ENCODE measurements around the gene TLR8. TPM values are rescaled to one million over a fixed set of nuclear protein-coding genes. Genes with fewer than 3 reads are reported as not detected.

The TLR8 gene
- total and polyA plus RNA-seq, 2 experiments from 2014 or later, result not detected

DNA sequence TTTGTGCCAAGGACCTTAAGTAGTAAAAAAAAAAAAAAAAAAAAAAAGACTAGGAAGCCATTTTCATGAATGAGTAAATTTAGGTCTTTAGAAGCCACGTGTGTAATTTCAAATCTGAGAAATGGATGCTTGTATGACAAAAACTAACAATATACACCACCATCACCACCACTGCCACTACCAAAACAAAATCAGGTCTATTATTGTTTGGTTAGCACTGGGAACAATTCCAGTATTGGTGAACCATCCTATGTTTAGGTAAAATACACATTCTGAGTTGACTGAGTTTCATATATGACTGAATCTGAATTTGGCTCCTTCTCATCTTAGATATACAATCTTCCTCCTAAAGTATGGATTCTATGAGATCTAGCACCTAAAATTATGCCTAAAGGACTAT is 59.7 kb downstream of the TLR8 start:
- Mint-ChIP-seq H3K9me3 (peaks cover 35% of the 10 kb centered on the region), H3K27ac (no peak overlapping the region), H3K36me3 (ENCODE audit: low read depth) (peaks cover 33% of the 10 kb centered on the region; the same call in 2 of the 3 replicates), H3K4me3 (no peak overlapping the region), H3K4me1 (peaks cover 13% of the 10 kb centered on the region), H3K27me3 (ENCODE audit: insufficient read depth, low read depth, poor library complexity) (peaks cover 4% of the 10 kb centered on the region)
- Histone ChIP-seq H2AFZ (no peak overlapping the region), H3K9me2 (ENCODE audit: insufficient read depth) (no peaks in the 10 kb centered on the region), H3K27me3 (ENCODE audit: insufficient read depth) (no peaks in the 10 kb centered on the region), H3K4me1 (ENCODE audit: insufficient read depth) (no peaks in the 10 kb centered on the region), H3K79me2 (replicated peaks; ENCODE audit: insufficient read depth) (no peaks in the 10 kb centered on the region), H3K36me3 (ENCODE audit: insufficient read depth) (no peaks in the 10 kb centered on the region), H3F3A (replicated peaks; ENCODE audit: low read depth) (no peaks in the 10 kb centered on the region), H4K20me1 (replicated peaks; ENCODE audit: insufficient read depth) (no peaks in the 10 kb centered on the region), H3K4me2 (no peak overlapping the region), H3K4me3 (no peak overlapping the region), H3K27ac (ENCODE audit: low read depth) (no peak overlapping the region)
- TF ChIP-seq STAT1 (IDR thresholded peaks at IDR 0.05; ENCODE audit: unreplicated experiment), result no peak
- TF ChIP-seq ZNF331 (CRISPR knock-in tag; IDR thresholded peaks at IDR 0.05; ENCODE audit: low read depth), result no peak
- TF ChIP-seq EZH2 (IDR thresholded peaks at IDR 0.05; ENCODE audit: low read depth, unreplicated experiment), result no peak
- TF ChIP-seq POLR2AphosphoS5 (IDR thresholded peaks at IDR 0.05; ENCODE audit: low read depth), result no peak
- no peak for TF ChIP-seq JUNB (IDR thresholded peaks at IDR 0.05; ENCODE audit: unreplicated experiment)
- TF ChIP-seq ZNF114 (CRISPR knock-in tag; IDR thresholded peaks at IDR 0.05), result no peak
- TF ChIP-seq EZH2phosphoT487 (IDR thresholded peaks at IDR 0.05; ENCODE audit: unreplicated experiment), result no peak
- no peak for TF ChIP-seq CREB1 (CRISPR knock-in tag; IDR thresholded peaks at IDR 0.05; ENCODE audit: low read depth)
- TF ChIP-seq, protein P1, sequence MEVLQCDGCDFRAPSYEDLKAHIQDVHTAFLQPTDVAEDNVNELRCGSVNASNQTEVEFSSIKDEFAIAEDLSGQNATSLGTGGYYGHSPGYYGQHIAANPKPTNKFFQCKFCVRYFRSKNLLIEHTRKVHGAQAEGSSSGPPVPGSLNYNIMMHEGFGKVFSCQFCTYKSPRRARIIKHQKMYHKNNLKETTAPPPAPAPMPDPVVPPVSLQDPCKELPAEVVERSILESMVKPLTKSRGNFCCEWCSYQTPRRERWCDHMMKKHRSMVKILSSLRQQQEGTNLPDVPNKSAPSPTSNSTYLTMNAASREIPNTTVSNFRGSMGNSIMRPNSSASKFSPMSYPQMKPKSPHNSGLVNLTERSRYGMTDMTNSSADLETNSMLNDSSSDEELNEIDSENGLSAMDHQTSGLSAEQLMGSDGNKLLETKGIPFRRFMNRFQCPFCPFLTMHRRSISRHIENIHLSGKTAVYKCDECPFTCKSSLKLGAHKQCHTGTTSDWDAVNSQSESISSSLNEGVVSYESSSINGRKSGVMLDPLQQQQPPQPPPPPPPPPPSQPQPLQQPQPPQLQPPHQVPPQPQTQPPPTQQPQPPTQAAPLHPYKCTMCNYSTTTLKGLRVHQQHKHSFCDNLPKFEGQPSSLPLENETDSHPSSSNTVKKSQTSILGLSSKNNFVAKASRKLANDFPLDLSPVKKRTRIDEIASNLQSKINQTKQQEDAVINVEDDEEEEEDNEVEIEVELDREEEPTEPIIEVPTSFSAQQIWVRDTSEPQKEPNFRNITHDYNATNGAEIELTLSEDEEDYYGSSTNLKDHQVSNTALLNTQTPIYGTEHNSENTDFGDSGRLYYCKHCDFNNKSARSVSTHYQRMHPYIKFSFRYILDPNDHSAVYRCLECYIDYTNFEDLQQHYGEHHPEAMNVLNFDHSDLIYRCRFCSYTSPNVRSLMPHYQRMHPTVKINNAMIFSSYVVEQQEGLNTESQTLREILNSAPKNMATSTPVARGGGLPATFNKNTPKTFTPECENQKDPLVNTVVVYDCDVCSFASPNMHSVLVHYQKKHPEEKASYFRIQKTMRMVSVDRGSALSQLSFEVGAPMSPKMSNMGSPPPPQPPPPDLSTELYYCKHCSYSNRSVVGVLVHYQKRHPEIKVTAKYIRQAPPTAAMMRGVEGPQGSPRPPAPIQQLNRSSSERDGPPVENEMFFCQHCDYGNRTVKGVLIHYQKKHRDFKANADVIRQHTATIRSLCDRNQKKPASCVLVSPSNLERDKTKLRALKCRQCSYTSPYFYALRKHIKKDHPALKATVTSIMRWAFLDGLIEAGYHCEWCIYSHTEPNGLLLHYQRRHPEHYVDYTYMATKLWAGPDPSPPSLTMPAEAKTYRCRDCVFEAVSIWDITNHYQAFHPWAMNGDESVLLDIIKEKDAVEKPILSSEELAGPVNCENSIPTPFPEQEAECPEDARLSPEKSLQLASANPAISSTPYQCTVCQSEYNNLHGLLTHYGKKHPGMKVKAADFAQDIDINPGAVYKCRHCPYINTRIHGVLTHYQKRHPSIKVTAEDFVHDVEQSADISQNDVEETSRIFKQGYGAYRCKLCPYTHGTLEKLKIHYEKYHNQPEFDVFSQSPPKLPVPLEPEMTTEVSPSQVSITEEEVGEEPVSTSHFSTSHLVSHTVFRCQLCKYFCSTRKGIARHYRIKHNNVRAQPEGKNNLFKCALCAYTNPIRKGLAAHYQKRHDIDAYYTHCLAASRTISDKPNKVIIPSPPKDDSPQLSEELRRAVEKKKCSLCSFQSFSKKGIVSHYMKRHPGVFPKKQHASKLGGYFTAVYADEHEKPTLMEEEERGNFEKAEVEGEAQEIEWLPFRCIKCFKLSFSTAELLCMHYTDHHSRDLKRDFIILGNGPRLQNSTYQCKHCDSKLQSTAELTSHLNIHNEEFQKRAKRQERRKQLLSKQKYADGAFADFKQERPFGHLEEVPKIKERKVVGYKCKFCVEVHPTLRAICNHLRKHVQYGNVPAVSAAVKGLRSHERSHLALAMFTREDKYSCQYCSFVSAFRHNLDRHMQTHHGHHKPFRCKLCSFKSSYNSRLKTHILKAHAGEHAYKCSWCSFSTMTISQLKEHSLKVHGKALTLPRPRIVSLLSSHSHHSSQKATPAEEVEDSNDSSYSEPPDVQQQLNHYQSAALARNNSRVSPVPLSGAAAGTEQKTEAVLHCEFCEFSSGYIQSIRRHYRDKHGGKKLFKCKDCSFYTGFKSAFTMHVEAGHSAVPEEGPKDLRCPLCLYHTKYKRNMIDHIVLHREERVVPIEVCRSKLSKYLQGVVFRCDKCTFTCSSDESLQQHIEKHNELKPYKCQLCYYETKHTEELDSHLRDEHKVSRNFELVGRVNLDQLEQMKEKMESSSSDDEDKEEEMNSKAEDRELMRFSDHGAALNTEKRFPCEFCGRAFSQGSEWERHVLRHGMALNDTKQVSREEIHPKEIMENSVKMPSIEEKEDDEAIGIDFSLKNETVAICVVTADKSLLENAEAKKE (CRISPR knock-in tag; IDR thresholded peaks at IDR 0.05), result no peak
- no peak for ATAC-seq
- DNase-seq (ENCODE audit: low spot score), result no peak

All from GM23338 (cell line).